ENCODE data around the gene RBM24.
"Not testable (repeated sequence)": the region's sequence is repeated elsewhere in the genome, so short reads cannot be mapped to it uniquely, and the experiment has no call there.

DNA sequence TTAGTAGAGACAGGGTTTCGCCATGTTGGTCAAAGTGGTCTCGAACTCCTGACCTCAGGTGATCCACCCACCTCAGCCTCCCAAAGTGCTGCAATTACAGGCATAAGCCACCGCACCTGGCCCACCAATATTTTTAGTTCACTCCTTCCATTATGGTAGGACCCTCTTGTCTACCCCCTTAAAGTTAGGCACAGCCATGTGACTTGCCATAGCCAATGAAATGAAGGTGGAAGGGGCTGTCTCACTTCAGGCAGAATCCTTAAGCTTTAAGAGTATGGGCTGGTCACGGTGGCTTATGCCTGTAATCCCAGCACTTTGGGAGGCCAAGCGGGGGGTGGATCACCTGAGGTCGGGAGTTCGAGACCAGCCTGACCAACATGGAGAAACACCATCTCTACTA, 32.1 kb downstream of the RBM24 start:
- TF ChIP-seq, protein P1, sequence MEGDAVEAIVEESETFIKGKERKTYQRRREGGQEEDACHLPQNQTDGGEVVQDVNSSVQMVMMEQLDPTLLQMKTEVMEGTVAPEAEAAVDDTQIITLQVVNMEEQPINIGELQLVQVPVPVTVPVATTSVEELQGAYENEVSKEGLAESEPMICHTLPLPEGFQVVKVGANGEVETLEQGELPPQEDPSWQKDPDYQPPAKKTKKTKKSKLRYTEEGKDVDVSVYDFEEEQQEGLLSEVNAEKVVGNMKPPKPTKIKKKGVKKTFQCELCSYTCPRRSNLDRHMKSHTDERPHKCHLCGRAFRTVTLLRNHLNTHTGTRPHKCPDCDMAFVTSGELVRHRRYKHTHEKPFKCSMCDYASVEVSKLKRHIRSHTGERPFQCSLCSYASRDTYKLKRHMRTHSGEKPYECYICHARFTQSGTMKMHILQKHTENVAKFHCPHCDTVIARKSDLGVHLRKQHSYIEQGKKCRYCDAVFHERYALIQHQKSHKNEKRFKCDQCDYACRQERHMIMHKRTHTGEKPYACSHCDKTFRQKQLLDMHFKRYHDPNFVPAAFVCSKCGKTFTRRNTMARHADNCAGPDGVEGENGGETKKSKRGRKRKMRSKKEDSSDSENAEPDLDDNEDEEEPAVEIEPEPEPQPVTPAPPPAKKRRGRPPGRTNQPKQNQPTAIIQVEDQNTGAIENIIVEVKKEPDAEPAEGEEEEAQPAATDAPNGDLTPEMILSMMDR (IDR thresholded peaks at IDR 0.05) = not testable (repeated sequence)
- TF ChIP-seq POLR2A (IDR thresholded peaks at IDR 0.05) = not testable (repeated sequence)

Data from lower leg skin (tissue), 3 donors.